Dermis blood vessel endothelial cell (primary cell): Measurements from ENCODE around the gene PHACTR1. TPM values are rescaled to one million over a fixed set of nuclear protein-coding genes. Genes with fewer than 3 reads are reported as not detected.
"Not testable (repeated sequence)": the region's sequence is repeated elsewhere in the genome, so short reads cannot be mapped to it uniquely, and the experiment has no call there.

Experiments used
- DNase-seq: peaks from one replicate; pipeline ENCODE4 v3.0.0; 2010
- total RNA-seq: library from RNA; depleted of rRNA; stranded (reverse); fragments of >200 nt; gene quantifications from 2 replicates; pipeline ENCODE4 v1.2.3, GENCODE V29; 2014

The PHACTR1 gene
- 2.4 and 4.1 TPM in 2 replicates for total RNA-seq

DNA sequence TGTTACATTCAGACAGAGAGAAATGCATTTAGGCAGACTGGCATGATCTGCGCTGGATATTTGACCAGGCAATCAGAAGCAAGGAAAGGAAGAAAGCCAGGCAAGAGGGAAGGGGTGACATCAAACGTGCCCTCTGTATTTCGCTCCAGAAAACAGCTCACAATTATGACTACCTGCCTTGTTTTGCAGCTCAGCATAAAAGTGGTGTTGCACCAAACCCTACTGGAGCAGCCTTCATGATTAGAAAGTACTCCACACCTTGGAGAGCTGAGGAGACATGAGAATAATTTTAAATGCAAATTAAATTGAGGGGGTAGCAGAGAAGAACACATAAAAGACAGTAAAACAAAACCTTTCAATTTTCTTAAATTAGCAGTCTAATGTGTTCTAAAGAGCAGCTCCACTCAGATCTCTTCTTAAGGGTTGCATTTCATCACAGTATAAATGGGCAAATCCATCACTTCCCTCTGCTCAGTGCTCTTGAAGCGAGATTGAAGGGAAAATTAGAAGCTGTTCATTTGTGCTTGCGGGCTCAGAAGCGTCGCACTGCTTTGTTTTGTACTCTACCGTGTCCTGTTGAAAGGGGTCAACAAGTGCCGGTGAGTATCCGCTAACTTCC, at the start of gene PHACTR1:
Gene PHACTR1, plus strand, starts transcription at position 470 of the 619 bp plus-strand sequence.
- no peak for DNase-seq

GRCh38 chr6:12666886-12667285, 49.7 kb upstream of the PHACTR1 start:
- DNase-seq, result no peak

- no peak for DNase-seq
These were observed 40.6 kb upstream of the PHACTR1 start for GRCh38 chr6:12675931-12676330.

GRCh38 chr6:12679341-12679740, 37.2 kb upstream of the PHACTR1 start:
- no peak for DNase-seq

DNA sequence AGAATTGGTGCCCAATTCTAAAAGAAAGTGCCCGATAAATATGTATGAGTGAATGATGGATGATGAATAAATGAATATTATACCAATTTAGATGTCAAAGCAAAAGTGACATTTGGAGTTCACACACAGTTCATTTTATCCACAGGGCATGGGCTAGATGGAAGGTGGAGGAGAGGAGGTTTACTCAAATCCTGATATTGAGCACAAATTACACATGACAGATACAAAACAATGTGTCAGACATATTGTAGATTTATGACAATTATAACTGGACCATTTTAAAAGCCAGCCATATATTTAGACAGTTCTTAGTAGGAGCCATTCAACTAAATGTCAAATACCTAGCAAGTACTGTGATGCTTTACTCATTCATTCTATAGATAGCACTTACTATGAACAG, 23.4 kb upstream of the PHACTR1 start:
- DNase-seq, result no peak

GRCh38 chr6:12698298-12698697, 18.3 kb upstream of the PHACTR1 start:
- DNase-seq, result no peak

DNA sequence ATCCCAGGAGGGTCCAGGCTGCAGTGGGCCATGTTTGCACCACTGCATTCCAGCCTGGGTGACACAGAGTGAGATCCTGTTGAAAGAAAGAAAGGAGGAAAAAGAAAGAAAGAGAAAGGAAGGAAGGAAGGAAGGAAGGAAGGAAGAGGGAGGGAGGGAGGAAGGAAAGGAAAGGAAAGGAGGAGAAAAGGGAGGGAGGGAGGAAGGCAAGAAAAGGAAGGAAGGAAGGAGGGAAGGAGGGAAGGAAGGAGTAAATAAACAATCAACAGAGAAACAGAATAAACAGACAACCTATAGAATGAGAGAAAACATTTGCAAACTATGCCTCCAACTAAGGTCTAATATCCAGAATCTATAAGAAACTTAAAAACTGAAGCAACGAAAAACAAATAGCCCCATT, 11.6 kb upstream of the PHACTR1 start:
- DNase-seq, result no peak

- no peak for DNase-seq
These were observed 7.5 kb upstream of the PHACTR1 start for GRCh38 chr6:12709116-12709515.

- DNase-seq, result no peak
These were observed 6.9 kb upstream of the PHACTR1 start for GRCh38 chr6:12709556-12710232.

GRCh38 chr6:12710921-12711320, 5.6 kb upstream of the PHACTR1 start:
- no peak for DNase-seq

DNA sequence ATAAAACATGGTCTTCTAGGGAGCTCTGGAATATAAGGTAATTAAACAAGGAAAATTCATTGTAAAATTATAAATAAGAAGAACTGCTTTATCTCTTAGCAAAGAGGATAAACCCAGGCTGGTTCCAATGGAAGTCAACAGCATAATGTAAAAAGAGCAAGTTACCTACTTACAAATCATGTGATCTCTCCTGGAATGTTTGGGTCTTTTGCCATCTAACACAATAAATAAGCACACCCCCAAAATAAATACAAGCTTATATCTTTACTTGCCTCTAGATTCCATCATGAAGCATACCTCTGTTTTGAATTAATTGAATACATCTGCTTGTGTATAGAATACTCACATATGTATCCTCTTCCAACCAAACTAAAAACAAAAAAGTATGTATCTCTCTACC, 2.5 kb upstream of the PHACTR1 start:
- DNase-seq, result no peak

GRCh38 chr6:12715437-12715836, 1.1 kb upstream of the PHACTR1 start:
- DNase-seq, result no peak

- peak; percentile 2 for DNase-seq
These were observed 789 bp downstream of the PHACTR1 start for GRCh38 chr6:12717356-12717755.

GRCh38 chr6:12718015-12718414, 1.4 kb downstream of the PHACTR1 start:
- peak; percentile 4 for DNase-seq

DNA sequence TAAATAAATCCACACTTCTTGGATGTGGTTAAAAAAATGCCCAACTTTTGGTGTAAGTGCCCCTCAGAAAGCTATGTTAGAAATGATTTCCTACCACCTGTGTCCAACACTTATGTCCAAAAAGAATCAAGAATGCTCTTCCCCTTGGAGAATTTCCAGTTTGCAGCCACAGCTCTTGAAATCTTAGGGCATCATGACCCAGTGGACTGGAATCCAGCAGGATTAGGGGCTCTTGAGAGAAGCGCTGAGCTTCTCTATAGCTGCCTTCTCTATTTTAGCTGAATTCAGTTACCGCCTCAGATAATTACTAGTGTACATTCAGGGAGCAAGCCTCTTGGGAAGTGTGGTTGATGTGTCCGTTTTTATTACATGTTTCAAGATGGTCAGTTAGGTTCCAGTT, 2.5 kb downstream of the PHACTR1 start:
- no peak for DNase-seq

DNA sequence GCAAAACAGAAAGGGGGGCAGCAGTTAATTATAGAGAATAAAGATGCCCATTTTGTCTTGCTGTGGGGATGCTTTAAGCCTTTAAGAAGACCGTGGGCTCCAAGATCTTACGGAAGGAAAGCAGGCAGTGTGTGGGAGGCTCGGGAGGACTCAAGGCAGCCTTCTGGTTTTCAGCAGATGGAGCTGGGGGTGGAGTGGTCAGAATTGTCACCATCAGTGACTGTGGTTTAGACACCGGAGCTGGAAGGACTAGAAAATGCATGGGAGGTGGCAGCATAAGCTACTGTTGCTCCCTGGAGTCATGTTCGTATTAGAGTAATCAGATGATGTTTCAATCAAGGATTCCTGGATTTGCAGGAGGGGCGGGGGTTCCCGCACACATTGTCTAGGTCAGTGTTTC, 3.7 kb downstream of the PHACTR1 start:
- DNase-seq, result no peak

- DNase-seq, result no peak
These were observed 8.7 kb downstream of the PHACTR1 start for GRCh38 chr6:12725263-12725662.

GRCh38 chr6:12729467-12729866, 12.9 kb downstream of the PHACTR1 start:
- DNase-seq, result no peak

GRCh38 chr6:12730809-12731208, 14.2 kb downstream of the PHACTR1 start:
- DNase-seq, result not testable (repeated sequence)

DNA sequence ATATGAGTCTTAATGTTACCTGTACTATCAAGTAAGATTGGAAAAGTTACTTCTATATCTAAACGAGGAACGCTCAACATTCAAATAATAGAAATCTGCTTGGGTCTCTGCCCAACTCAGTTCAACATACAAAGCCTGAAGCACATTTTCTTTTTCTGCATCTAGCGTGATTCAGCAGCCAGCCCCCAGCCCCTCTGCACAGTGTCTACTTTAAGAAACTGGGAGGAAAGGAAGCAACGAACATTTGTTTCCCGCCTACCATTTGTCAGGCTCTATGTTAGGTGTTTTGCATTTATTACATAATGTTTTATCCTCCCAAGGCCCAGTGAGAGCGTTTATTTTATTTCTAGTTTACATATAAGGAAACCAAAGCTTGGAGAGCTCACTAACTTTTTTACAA, 17.3 kb downstream of the PHACTR1 start:
- no peak for DNase-seq

GRCh38 chr6:12735786-12736185, 19.2 kb downstream of the PHACTR1 start:
- no peak for DNase-seq

- no peak for DNase-seq
These were observed 31.8 kb downstream of the PHACTR1 start for GRCh38 chr6:12748411-12748810.

DNA sequence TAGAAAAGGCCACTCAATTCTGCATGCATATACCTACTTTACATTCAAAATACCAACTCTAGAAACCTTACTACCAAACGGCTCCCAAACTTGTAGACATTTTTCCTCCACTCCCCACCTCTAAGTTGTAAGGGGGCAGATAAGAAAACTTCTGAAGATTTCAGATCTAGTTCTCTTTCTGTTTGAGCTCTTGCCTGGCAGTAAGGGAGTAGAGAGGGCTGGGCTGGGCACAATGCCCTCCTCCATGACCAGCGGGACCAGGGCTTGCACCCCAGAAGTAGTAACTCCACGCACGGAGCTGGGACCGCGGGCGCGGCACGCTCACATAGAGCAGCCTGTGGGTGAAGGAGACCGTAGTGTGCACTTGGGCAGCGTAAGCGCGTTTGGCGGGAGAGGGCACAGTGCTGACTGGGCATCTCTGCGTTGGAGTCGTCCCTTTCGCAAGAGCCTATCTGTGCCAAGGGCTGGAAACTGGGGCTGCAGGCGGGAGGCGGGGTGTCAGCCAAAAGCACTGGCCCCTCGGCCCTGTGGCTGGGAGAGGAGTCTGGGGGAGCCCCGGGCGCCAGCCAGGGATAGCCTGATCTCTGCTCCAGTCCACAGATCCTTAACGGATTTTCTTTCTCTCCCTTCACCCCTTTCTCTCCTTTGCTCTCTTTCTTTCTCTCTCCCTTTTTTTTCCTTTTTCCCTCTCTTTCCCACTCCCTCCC, 32.4 kb downstream of the PHACTR1 start:
- no peak for DNase-seq
